HEK293T (cell line): ENCODE measurements around the gene LYSMD3.

Experiments
- CTCF ChIA-PET: fragments of 350-600 bp; formaldehyde crosslinking; extraction: SDS; loops from one replicate; lab custom pipeline; 2021; ENCODE audit warnings: antibody characterized with exemption, inconsistent platforms; lab: Yijun Ruan, JAX
- POLR2A ChIA-PET: fragments of 350-600 bp; formaldehyde crosslinking; extraction: SDS; loops from one replicate; lab custom pipeline; 2020; ENCODE audit warnings: antibody characterized with exemption, inconsistent platforms; lab: Yijun Ruan, JAX
- DNase-seq: peaks from one replicate; pipeline ENCODE4 v3.0.0; 2012; ENCODE audit warnings: mixed read lengths; ENCODE audit errors: extremely low spot score
- ARNT ChIP-seq: fragments of 450-650 bp; IDR thresholded peaks from 2 replicates; pipeline ENCODE4 v1.6.1; 2017; ENCODE audit warnings: mild to moderate bottlenecking
- BHLHE40 ChIP-seq: fragments of 450-650 bp; IDR thresholded peaks from 2 replicates; pipeline ENCODE4 v1.6.1; 2016; ENCODE audit warnings: mild to moderate bottlenecking, moderate library complexity, borderline replicate concordance
- CTBP1 ChIP-seq: fragments of 450-650 bp; IDR thresholded peaks from 2 replicates; pipeline ENCODE4 v1.6.1; 2016; ENCODE audit warnings: borderline replicate concordance
- ELF4 ChIP-seq: fragments of 450-650 bp; IDR thresholded peaks from 2 replicates; pipeline ENCODE4 v1.6.1; 2017; ENCODE audit warnings: antibody characterized with exemption
- FOXA1 ChIP-seq: fragments of 450-650 bp; IDR thresholded peaks from 2 replicates; pipeline ENCODE4 v1.6.1; 2016; ENCODE audit warnings: mild to moderate bottlenecking
- FOXK2 ChIP-seq: fragments of 450-650 bp; IDR thresholded peaks from 2 replicates; pipeline ENCODE4 v1.6.1; 2016; ENCODE audit warnings: mild to moderate bottlenecking
- FOXM1 ChIP-seq: fragments of 450-650 bp; IDR thresholded peaks from 2 replicates; pipeline ENCODE4 v1.6.1; 2017; ENCODE audit warnings: mild to moderate bottlenecking, borderline replicate concordance
- HDGF ChIP-seq: fragments of 450-650 bp; IDR thresholded peaks from 2 replicates; pipeline ENCODE4 v1.6.1; 2017; ENCODE audit warnings: antibody characterized with exemption, borderline replicate concordance
- L3MBTL2 ChIP-seq: fragments of 450-650 bp; conservative IDR thresholded peaks from 2 replicates; pipeline ENCODE4 v1.6.1; 2016; ENCODE audit warnings: mild to moderate bottlenecking
- LEF1 ChIP-seq: fragments of 450-650 bp; IDR thresholded peaks from 2 replicates; pipeline ENCODE4 v1.6.1; 2017; ENCODE audit warnings: mild to moderate bottlenecking, borderline replicate concordance
- NFRKB ChIP-seq: fragments of 450-650 bp; IDR thresholded peaks from 2 replicates; pipeline ENCODE4 v1.6.1; 2016; ENCODE audit warnings: mild to moderate bottlenecking, moderate library complexity
- PKNOX1 ChIP-seq: fragments of 450-650 bp; IDR thresholded peaks from 2 replicates; pipeline ENCODE4 v1.6.1; 2016
- SP1 ChIP-seq: fragments of 450-650 bp; IDR thresholded peaks from 2 replicates; pipeline ENCODE4 v1.6.1; 2017
- SUZ12 ChIP-seq: fragments of 450-650 bp; IDR thresholded peaks from 2 replicates; pipeline ENCODE4 v1.6.1; 2016; ENCODE audit warnings: mild to moderate bottlenecking
- TARDBP ChIP-seq: fragments of 450-650 bp; IDR thresholded peaks from 2 replicates; pipeline ENCODE4 v1.6.1; 2016
- ZNF384 ChIP-seq: fragments of 450-650 bp; IDR thresholded peaks from 2 replicates; pipeline ENCODE4 v1.6.1; 2016

LYSMD3 gene

GRCh38 chr5:90480699-90481098 lies 48.7 kb downstream of the LYSMD3 start:
- CTCF ChIA-PET: no interaction called here
- POLR2A ChIA-PET: no interaction called here
- DNase-seq: no peak
- TF ChIP-seq SUZ12 (no peak), PKNOX1 (no peak), BHLHE40 (no peak), ARNT (no peak), L3MBTL2 (no peak), SP1 (no peak), FOXK2 (no peak), TARDBP (no peak), ZNF384 (no peak), LEF1 (no peak), ELF4 (no peak), CTBP1 (no peak), FOXA1 (no peak), NFRKB (no peak)

DNA sequence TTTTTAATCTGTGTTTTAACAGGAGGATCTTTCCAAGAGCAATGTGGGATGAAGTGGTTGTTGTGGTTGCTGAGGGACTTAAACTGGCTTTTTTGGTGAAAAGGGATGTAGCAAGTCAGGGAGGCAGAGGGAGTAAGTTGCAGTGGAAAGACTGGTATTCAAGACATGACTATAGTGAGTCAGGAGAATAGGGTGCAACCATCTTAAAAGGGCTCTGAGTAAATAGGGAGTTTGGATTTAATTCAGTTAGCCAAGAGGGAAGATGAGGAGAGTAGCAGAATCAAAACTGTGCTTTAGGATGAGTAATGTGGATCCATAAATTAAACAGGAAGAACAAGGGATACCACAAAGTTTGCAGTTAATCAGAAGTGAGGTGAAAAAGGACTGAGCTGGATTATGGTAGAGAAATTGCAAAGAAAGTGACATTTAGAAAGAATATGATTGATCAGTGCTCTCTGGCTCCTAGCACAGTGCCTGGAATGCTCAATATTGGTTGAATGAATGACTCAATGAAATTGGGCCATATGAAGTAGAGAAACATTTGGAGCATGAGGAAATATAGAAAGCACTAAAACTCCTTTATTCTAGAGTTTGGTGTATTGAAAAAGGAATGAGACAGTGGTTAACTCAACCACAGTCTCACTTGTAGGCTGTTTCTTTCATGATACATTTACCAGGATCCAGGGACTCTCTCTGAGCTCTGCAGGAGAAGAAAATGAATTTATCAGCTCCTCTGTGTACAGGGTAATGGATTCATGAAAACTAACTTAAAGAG lies 49.6 kb downstream of the LYSMD3 start:
- no peak for DNase-seq
- ChIA-PET CTCF (no interaction called here), POLR2A (no interaction called here)
- no peak for TF ChIP-seq ARNT
- TF ChIP-seq PKNOX1: no peak
- no peak for TF ChIP-seq LEF1
- TF ChIP-seq SUZ12: no peak
- TF ChIP-seq L3MBTL2: no peak
- no peak for TF ChIP-seq ZNF384
- no peak for TF ChIP-seq ELF4
- TF ChIP-seq SP1: no peak

GRCh38 chr5:90477621-90478215 lies 51.7 kb downstream of the LYSMD3 start:
- ChIA-PET POLR2A (interaction anchor here (1.4 to 2.1 kb wide), 2 partner anchors 68 to 81 kb away, joined by 3 to 5 read pairs; partner anchors contain the start of genes ADGRV1 and CETN3), CTCF (interaction anchor here (1.0 kb wide), 1 partner anchor 9 kb away, joined by 3 read pairs; no protein-coding TSS in a partner anchor)
- TF ChIP-seq NFRKB (no peak), FOXK2 (no peak), L3MBTL2 (no peak), FOXM1 (no peak), PKNOX1 (no peak)
- no peak for DNase-seq

GRCh38 chr5:90477073-90477472 lies 52.3 kb downstream of the LYSMD3 start:
- TF ChIP-seq SUZ12 (no peak), ELF4 (no peak), LEF1 (no peak), FOXA1 (no peak), ZNF384 (no peak), NFRKB (no peak), CTBP1 (no peak), TARDBP (no peak), BHLHE40 (no peak), FOXK2 (no peak), PKNOX1 (no peak), FOXM1 (no peak), L3MBTL2 (no peak), SP1 (no peak), HDGF (no peak), ARNT (no peak)
- DNase-seq: no peak
- ChIA-PET POLR2A (interaction anchor here (1.1 to 2.1 kb wide), 3 partner anchors 53 to 82 kb away, joined by 3 to 5 read pairs (median 3); partner anchors contain the start of genes ADGRV1 and CETN3), CTCF (interaction anchor here (0.9 to 1.1 kb wide), 3 partner anchors 10 to 37 kb away, joined by 3 read pairs; no protein-coding TSS in a partner anchor)

DNA sequence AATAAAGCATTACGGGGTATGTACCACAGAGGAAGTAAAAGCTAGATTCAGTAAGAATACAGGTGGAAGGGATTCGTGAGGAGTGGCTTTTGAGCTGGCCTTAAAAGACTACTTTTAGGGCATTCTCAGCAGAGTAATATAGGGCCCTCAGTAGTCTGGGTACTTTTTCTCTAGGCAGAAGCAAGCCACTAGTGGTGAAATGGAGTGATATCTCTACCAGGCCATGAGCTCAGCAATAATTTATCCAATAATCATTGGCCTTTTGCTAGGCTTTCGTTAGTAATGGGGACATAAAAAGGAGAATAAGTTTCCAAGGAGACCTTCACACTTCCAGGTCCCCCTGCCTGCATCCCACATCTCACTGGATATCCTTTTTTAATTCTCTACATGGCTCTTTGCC lies 53.0 kb downstream of the LYSMD3 start:
- no peak for TF ChIP-seq NFRKB
- POLR2A ChIA-PET: interaction anchor here (1.0 to 2.1 kb wide), 4 partner anchors 21 to 82 kb away, joined by 3 to 5 read pairs (median 4); partner anchors contain the start of genes ADGRV1 and CETN3
- CTCF ChIA-PET: interaction anchor here (0.8 to 1.1 kb wide), 3 partner anchors 23 to 36 kb away, joined by 3 read pairs; no protein-coding TSS in a partner anchor
- DNase-seq: no peak
